OCI-M1 (cell line): ENCODE measurements around the gene PPM1L.

Source experiments
- DNase-seq: peaks from one replicate; lab custom pipeline; 2025; lab: John Stamatoyannopoulos, UW

The PPM1L gene

DNA sequence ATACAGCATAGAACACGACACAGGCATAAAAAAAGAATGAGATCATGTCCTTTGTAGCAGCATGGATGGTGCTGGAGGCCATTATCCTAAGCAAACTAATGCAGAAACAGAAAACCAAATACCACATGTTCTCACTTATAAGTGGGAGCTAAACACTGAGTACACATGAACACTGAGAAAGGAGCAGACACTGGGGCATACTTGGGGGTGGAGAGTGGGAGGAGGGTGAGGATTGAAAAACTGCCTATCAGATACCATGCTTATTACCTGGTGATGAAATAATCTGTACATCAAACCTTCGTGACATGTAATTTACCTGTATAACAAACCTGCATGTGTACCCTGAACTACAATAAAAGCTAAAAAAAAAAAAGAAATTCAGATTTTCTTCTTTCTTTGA lies 100.4 kb downstream of the PPM1L start:
- DNase-seq = no peak

DNA sequence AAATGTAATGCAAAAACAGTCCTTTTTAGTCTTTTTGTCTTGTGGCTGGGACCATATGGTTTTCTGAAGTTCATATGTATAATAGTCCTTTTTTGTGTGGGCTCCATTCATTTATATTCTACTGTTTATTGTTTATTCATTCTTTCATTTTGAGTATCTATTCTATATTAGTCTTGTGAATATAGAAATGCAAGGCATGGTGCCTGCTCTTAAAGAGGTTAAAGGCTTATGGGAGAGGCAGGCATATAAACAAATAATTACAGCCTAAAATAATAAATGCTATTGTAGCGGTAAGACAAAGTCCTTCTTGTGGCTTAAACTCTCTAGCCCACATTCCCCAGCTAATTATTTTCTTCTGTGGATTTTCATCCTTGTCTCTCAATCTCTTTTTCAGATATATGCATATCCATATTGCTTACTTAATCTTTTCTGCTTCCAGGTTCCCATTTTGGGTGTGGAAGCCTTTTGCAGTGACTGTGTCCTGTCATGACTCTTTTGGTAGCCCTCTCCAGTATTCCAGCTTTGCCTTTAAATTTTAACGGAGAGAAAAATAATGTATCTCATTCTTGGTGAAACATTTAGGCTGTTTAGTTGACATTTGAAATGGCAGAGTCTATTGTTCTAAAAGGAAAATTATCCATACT lies 101.6 kb downstream of the PPM1L start:
- no peak for DNase-seq

DNA sequence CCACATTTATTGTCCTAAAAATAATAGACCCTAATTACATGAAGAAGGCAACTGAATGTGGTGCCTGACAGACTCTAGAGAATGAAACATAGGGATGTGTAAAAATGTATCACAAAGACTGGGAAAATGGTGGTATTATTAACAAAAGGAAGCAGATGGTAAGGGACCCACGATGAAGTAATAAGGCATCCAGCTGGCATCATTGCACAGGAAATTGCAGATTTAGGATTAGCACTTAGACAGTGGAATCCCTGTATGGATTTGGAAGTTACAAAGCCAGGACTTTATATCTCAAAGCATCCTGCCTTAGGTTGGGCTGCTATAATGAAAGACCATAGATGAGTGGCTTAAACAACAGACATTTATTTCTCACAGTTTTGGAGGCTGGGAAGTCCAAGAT lies 104.3 kb downstream of the PPM1L start:
- no peak for DNase-seq

DNA sequence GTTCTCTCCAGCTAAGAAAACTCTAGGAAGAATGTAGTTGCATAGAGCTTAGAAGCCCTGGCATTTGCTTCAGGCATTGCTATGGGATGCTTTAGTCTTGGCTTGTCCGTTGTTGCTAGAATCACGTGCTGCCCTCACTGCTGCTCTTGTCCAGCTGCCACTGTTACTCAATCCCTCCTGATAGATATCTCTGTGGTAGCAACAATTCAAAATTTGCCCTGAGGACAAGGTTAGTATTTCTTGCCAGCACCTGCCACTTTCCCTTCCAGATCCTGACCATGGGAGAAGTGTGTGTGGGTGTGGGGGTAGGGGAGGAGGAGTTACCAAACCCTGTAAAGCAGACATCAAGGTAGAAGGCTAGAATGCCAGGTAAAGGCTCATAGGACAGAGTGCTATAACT lies 113.8 kb downstream of the PPM1L start:
- peak; percentile 63 for DNase-seq

DNA sequence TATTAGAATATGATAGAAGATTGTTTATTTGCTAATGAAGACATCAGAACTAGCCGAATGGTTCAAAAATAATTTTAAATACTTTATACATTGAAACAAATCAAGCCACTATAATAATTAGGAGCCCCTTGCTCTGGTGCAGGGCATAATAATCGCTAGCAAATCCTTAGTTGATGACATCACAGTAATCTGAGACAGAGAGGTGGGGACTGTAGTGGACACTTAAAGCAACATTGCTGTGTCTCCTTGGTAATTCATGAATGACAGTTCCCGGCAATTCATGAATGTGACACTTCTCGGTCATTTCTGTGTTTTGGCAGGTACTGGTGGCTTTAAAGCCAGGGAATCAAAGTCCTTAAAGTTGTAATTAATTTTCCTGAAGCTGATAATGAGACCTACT lies 114.3 kb downstream of the PPM1L start:
- peak; percentile 58 for DNase-seq

DNA sequence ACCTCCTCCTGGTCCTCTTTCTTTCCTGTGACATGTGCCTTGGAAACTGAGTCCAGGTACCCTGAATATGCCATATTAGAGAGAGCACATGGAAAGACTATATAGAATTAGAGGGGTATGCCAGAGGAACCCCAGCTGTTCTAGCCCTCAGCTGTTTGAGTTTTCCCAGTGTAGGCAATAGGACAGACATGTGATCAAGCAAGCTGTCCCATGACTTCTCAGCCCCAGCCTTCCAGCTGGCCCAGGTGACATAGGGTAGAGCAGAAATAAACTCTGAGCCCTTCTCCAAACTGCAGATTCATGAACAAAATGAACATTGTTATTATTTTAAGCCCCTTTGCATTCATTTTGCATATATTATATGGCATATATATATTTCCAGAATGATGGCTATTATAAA lies 118.7 kb downstream of the PPM1L start:
- no peak for DNase-seq

DNA sequence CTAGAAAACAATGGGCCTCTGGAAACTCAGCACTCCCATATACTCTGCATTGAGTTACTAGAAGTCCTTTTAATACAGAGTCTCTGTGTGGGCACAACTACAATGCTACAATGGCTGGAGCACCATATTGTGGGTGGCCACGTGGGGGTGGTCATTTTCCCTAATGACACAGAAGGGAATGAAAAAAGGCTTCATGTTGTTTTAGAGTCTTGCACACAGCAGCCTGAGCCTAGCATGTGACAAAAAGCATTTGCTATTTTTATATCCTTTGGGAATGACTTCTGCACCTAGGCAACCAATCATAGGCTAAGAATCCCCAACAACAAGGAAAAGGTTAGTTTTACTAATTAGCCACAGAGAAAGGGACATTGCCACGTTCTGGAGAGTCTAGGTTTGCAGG lies 120.6 kb downstream of the PPM1L start:
- no peak for DNase-seq

DNA sequence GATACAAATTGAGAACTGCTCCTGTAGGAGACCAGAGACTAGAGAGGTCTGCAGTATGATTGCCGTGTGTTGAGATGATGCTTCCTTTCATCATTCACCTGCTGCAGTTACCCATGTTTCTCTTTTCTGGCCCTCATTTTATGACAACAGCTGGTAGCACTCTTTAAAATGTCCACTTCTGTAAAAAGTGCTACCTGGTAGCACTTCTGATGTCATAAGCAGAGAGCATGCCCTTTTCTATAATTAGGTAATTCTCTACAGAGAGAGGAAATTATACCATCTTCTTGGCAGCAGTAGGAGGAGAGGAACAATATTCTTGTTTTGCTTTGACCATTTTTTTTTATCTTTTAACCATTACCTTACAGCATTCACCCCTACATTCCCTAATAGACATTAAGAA lies 123.8 kb downstream of the PPM1L start:
- no peak for DNase-seq

DNA sequence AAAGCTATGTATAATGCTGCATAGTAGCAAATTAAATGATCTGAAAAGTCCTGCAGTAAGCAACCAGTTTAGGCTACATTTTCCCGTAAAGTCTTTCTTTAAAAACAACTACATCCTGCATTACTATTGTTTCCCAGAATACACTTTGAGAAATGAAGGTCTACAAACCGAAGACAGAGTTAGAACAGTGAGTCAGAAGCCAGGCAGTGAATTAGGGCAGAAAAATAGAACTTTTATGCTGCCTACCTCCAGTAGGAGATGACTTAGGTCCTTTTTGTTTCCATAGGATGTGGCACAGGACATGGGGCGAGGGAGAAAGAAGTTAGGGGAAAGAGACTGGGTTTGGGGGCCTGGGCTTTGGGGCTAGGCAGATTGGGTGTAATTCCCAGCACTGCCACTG lies 127.3 kb downstream of the PPM1L start:
- no peak for DNase-seq

DNA sequence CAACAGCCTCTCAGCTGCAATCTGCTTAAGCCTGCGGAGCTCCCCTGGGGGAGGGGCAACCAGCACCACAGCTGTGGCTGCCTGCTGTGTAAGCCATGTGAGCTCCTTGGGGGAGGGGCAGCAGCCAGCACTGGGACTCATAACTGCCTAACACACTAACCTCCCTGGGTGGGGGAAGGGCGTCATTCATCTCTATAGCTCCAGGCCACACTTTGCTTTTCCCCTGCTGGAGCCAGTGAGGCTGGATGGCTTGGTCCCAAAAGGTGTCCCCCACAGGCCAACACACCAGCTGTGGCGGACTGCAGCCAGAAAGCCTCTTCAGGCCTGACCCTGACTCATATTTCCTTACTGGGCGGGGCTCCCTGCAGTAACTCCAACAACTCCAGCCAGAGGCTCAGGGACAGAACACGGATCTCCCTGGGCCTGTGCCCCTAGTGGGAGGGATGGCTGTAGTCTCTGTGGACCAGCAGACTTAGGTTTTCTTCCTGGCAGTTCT lies 129.8 kb downstream of the PPM1L start:
- peak; percentile 77 for DNase-seq

DNA sequence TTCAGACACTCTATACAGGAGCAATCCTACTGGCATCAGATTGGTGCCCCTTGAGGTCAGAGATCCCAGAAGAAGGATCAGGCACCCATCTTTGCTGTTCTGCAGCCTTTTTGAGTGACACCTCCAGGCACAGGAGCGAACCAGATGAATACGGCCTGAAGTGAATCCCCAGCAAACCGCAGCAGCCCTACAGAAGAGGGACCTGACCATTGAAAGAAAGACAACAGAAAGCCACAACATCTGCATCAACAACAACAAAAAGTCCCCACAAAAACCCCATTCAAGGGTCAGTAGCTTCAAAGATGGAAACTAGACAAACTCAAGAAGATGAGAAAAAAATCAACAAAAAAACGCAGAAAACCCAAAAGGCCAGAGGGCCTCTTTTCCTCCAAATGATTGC lies 130.4 kb downstream of the PPM1L start:
- DNase-seq = no peak

DNA sequence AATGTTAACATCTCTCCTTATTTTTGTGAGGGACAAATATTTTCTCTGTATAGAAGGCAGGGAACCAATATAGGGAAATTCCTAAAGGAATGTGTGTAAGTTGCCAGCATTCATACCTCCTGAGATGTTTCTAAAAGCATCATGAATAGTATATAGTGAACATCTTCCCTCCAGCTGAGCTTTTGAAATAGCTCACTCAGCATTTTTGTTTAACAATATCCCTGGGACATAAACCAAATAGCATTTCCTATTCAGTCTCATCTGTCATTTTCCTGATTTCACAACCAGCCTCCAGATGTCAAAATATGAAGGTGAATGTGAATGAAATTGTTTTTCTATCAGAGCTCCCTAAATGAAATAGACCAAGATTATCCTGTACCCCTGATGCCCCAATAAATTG lies 137.2 kb downstream of the PPM1L start:
- no peak for DNase-seq

DNA sequence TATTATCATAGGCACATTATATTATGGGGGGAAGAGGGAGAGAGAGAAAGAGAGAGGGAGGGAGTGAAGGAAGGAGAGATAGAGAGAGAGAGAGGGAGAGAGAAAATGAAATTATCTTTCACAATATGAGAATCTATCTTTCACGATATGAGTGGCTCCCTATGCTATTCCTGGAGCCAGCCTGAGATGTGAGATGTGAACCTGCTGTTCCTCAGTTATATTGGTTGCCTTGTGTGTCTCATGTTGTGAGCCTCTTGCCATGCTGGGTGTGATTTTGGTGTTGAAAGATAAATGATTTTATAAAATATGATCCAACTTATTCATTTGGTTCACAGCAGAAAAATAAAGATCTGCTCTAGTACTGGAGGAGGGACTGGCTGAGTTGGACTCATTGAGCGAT lies 148.7 kb downstream of the PPM1L start:
- DNase-seq = no peak

DNA sequence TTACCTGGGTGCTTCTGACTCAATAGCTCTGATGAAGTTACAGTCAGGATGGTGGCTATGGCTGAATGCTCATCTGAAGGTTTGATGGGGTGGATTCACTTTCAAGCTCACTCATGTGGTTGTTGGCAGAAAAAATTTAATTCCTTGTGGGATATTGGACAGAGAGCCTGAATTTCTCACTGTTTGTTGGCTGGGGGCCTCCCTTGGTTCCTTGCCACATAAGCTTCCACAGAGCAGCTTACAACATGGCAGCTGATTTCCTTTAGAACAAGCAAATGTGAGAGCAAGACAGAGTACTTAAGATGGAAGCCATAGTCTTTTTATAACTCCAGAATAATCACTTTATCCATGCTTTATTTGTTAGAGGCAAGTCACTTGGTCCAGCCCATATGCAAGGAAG lies 150.6 kb downstream of the PPM1L start:
- DNase-seq = no peak

DNA sequence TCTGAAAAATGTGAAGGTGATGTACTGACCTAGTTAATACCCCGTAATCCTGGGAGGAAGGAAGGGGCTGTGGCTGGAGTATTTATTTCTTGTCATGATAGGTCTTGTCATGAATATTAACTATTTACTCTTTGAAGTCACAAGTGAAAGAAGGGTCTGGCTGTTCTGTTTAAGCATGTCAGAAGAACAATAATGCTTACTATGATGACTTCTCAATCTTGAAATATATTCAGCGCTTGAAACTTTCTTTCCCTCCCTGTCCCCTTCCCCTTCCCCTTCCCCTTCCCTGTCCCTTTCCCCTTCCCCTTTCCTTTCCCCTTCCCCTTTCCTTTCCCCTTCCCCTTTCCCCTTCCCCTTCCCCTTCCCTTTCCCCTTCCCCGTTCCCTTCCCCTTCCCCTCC lies 153.9 kb downstream of the PPM1L start:
- DNase-seq = no peak

DNA sequence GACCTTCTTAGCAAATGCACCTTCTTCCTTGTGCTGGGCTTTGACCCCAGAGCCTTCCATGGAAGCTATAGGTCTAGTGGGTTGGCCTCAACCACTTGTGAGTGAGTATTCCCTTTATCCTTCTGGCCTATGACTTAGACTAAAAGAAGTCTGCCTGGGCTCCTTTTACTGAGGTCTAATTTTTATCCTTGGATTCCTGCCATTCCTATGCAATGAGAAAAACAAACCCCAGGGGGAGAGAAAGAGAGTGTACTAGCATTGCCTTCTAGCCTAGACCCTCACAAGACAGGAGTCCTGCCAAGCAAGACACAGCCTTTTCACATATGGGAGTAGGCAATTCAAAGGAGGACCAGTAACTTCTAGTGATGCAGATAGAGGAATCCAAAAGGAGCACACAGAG lies 155.4 kb downstream of the PPM1L start:
- DNase-seq = no peak

DNA sequence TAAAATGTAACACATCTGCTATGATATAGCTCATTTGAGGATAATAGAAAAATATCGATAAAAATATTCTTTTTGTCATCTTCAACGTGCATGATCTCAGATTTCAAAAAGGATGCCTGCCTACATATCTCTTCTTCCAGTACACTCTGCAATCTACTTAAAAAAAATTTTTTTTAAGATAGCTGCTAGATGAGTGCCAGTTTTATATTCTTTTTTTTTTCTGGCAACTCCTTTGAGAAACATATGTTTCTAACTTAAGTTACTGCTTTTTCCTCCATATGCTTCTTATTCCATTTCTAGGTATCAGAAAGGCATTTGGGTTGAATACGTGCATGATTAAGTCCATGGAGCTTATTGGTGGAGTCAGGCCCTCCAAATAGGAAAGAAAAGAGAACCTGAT lies 160.4 kb downstream of the PPM1L start:
- no peak for DNase-seq

DNA sequence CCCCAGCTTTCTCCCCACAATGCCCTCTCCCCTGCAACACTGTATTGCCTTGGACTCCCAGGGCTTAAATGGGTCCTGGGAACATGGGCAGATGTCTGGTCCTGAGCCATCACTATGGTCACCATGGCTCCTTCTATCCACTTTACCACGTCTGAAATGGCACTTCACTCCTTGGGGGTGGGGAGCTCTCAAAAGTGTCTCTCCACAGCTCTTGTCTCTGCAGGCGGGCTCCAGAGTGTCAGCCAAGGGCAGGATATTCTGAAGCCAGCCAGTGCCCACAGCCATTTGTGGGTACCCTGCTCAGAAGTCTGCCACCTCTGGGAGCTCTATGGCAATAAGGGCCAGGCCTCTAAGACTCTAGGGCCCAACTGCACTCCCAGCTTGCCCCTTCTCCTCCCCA lies 163.9 kb downstream of the PPM1L start:
- DNase-seq = no peak

DNA sequence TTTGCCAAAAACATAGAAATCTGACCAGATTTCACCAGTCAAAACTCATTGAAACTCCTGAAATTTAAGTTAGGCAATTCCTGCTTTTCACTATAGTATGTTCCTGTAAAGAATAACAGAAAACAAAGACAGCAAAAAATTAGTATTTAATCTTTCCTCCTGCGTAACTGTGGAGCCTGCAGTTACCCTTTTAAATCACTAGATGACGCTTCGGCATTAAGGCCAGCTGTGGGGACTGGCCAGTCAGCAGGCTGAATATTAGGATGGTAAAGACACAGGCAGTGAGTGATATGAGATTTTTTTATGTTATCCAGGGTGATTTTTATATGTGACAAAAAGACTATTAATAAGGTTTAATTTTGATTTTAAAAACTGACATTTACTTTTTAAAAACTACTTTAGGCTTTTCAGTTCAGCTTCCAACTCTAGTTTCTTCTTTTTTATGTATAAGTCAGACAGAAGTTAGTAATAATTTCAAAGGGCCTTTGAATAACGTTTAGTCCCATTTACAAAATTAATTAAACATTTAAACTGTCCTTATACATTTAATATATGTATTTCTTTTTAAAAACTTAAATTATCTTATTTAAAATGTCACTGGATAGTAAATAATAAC lies 165.1 kb downstream of the PPM1L start:
- DNase-seq = peak; percentile 53

DNA sequence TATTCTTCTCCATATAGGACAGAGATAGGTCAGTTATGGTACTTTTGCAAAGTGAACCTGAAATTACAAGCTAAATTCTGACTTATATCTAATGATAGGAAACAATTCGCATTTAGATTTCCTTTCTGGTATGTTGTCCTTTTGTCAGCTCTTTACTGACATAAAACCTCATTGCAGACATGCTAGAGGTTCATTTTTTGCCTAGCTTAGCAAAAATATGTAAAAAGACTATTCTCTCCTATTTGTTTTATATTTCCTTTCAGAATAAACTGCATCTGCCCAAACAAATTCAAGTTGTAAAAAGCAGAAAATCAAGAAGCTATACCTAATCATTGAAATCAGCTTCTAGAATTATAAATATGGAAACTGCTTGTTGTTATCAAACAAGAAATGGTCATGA lies 168.7 kb downstream of the PPM1L start:
- DNase-seq = no peak

DNA sequence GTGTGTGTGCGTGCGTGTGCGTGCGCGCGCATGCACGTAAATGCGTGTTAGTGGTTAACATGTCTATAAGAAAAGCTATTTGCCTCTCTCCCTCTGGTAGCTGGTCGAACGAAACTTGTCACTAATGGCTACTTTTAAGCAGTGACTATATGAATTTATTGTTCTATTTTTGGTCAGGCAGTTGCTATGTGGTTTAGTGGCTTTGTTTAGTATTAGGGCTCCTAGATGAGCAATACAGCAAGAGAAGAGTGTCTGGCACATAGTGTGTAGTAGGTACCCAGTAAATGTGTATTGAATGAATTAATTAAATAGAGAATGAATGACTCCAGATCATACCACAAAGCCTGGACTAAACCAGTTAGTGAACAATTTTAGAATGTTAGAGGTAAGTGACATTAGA lies 171.6 kb downstream of the PPM1L start:
- no peak for DNase-seq

DNA sequence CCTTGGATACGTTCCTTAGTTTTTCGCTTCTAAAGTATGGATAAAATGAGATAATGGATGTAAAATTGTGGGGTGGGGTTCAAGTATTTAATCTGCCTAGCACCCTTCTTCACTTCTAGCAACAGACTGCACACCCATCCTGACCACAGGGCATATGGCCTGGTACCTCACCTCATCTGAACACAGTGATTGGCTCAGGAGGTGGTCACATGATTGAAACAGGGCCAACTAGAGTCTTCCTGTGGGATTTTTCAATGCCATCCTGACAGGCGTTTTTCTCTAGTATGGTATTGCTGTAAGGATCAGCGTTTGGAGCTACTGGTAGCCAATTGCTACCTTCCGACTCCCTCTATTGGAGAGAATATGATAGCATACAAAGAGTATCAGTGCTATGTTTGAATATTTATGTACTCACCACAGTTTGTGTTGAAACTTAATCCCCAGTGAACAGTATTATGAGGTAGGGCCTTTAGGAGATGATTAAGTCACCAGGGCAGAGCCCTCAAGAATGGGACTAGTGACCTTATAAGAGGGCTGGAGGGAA lies 172.2 kb downstream of the PPM1L start:
- peak; percentile 17 for DNase-seq

DNA sequence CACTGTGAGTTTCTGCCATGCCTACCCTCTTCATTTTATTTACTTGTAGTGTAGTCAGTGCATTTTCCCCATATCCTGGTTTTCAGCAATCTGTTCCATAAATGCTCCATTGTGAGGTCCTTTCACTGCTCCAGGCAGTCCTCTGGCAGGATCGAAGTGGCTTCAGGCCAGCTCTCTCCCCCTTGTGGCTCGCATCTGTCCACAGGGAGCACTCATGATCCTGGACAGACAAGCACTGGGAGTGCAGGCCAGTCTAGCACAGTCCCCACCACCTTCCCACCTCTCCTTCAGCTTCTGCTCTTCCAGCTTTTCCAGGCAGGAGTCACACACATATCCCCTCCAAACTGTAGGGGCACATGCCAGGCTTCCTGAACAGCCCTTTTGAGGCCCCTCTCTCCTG lies 173.6 kb downstream of the PPM1L start:
- DNase-seq = no peak

DNA sequence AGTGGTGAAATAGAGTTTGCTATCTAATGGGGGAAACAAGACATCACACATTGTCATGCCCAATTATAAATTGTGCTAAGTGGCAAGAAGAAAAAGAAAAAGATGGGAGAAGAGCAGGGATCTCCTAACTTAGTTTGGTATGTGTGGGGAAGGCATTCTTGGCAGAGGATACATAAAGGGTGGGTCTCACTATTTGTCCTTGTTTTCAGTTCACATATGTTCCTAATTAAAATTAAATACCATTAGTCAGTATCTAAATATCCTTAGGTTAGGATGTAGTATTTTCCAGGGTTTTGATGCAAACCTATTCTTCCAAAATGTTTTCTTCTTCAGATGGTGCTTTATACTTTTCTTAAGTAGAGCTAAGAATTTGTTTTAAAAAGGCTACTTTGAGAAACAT lies 175.4 kb downstream of the PPM1L start:
- no peak for DNase-seq
